HEK293 (cell line): ENCODE measurements around the gene TM9SF3.
"Not testable (repeated sequence)": the region's sequence is repeated elsewhere in the genome, so short reads cannot be mapped to it uniquely, and the experiment has no call there.

Source experiments
- CTCF ChIA-PET: fragments of 350-600 bp; formaldehyde crosslinking; extraction: SDS; loops from one replicate; lab custom pipeline; 2021; ENCODE audit warnings: antibody characterized with exemption; lab: Yijun Ruan, JAX
- POLR2A ChIA-PET: fragments of 300-600 bp; formaldehyde crosslinking; extraction: SDS; loops from one replicate; lab custom pipeline; 2020; ENCODE audit warnings: antibody characterized with exemption, inconsistent platforms; lab: Yijun Ruan, JAX
- H3K27ac ChIP-seq: fragments of 200-500 bp; sonication (Bioruptor generic); 2 replicates; pipeline ENCODE4 v1.5.1; 2014; ENCODE audit warnings: low read depth, low read length, control low read depth, inconsistent platforms; ENCODE audit errors: extremely low read depth
- H3K36me3 ChIP-seq, 2 experiments: fragments of 200-500 bp in 1 of 2; sonication (Bioruptor generic) in 1 of 2; 1 replicate in 1 of 2; 2 replicates in 1 of 2; pipeline ENCODE4 v1.5.1; 2014 to 2017; ENCODE audit warnings: inconsistent platforms in 2 of 2, low read length in 2 of 2; ENCODE audit not compliant: control insufficient read depth in 2 of 2, insufficient read depth in 1 of 2
- H3K4me1 ChIP-seq: fragments of 200-500 bp; sonication (Bioruptor generic); 2 replicates; pipeline ENCODE4 v1.5.1; 2014; ENCODE audit warnings: mild to moderate bottlenecking, low read length, inconsistent platforms; ENCODE audit not compliant: control insufficient read depth, insufficient read depth
- H3K4me3 ChIP-seq: 2 replicates; pipeline ENCODE4 v1.5.1; 2011; ENCODE audit warnings: low read depth, mild to moderate bottlenecking, control low read depth, low read length, moderate library complexity
- H3K9me3 ChIP-seq: fragments of 200-500 bp; sonication (Bioruptor generic); 2 replicates; pipeline ENCODE4 v1.5.1; 2014; ENCODE audit warnings: low read depth, low read length, inconsistent platforms; ENCODE audit not compliant: control insufficient read depth, insufficient read depth
- KLF10 ChIP-seq: fragments of 450-650 bp; IDR thresholded peaks from 2 replicates; pipeline ENCODE4 v1.5.1; 2018; ENCODE audit warnings: missing biosample characterization, mild to moderate bottlenecking, missing genetic modification characterization
- PRDM1 ChIP-seq: fragments of 450-650 bp; formaldehyde crosslinking; IDR thresholded peaks from 2 replicates; pipeline ENCODE4; 2016; ENCODE audit warnings: missing biosample characterization, missing genetic modification characterization
- PRDM6 ChIP-seq: fragments of 450-650 bp; formaldehyde crosslinking; IDR thresholded peaks from 2 replicates; pipeline ENCODE4 v1.5.1; 2017; ENCODE audit warnings: missing biosample characterization, missing genetic modification characterization
- ZFP3 ChIP-seq: fragments of 450-650 bp; formaldehyde crosslinking; IDR thresholded peaks from 2 replicates; pipeline ENCODE4 v1.5.1; 2016; ENCODE audit warnings: low read depth, missing biosample characterization, missing genetic modification characterization
- ZNF239 ChIP-seq: fragments of 450-650 bp; formaldehyde crosslinking; IDR thresholded peaks from 2 replicates; pipeline ENCODE4 v1.5.1; 2016; ENCODE audit warnings: missing biosample characterization, missing genetic modification characterization
- ZNF266 ChIP-seq: fragments of 450-650 bp; formaldehyde crosslinking; IDR thresholded peaks from 2 replicates; pipeline ENCODE4 v1.5.1; 2016; ENCODE audit warnings: missing biosample characterization, missing genetic modification characterization, low read depth
- ZNF354C ChIP-seq: fragments of 450-650 bp; formaldehyde crosslinking; IDR thresholded peaks from 2 replicates; pipeline ENCODE4 v1.5.1; 2016; ENCODE audit warnings: missing biosample characterization, missing genetic modification characterization, low read depth, borderline replicate concordance
- ZNF362 ChIP-seq: fragments of 450-650 bp; formaldehyde crosslinking; IDR thresholded peaks from 2 replicates; pipeline ENCODE4 v1.5.1; 2016; ENCODE audit warnings: missing biosample characterization, missing genetic modification characterization
- ZNF580 ChIP-seq: fragments of 450-650 bp; formaldehyde crosslinking; IDR thresholded peaks from 2 replicates; pipeline ENCODE4 v1.5.1; 2016; ENCODE audit warnings: missing biosample characterization, missing genetic modification characterization
- ZNF600 ChIP-seq: fragments of 450-650 bp; formaldehyde crosslinking; IDR thresholded peaks from 2 replicates; pipeline ENCODE4 v1.5.1; 2016; ENCODE audit warnings: missing biosample characterization, missing genetic modification characterization
- ZNF623 ChIP-seq: fragments of 450-650 bp; formaldehyde crosslinking; IDR thresholded peaks from 2 replicates; pipeline ENCODE4 v1.5.1; 2016; ENCODE audit warnings: missing biosample characterization, missing genetic modification characterization
- ZNF664 ChIP-seq: fragments of 450-650 bp; formaldehyde crosslinking; IDR thresholded peaks from 2 replicates; pipeline ENCODE4 v1.5.1; 2016; ENCODE audit warnings: missing biosample characterization, missing genetic modification characterization

The TM9SF3 gene

GRCh38 chr10:96555330-96555729 lies 31.5 kb downstream of the TM9SF3 start:
- TF ChIP-seq ZNF623 (tag by site-specific recombination) = no peak
- TF ChIP-seq ZNF580 (tag by site-specific recombination) = no peak
- TF ChIP-seq KLF10 (tag by site-specific recombination) = no peak
- Histone ChIP-seq H3K4me1 (no peaks in the 10 kb centered on the region; the same call in 1 of the 2 replicates), H3K36me3 (peaks cover 31 to 67% of the 10 kb centered on the region in 2 experiments), H3K27ac (no peak overlapping the region), H3K9me3 (no peaks in the 10 kb centered on the region), H3K4me3 (no peak overlapping the region)
- POLR2A ChIA-PET = no interaction called here
- CTCF ChIA-PET = interaction anchor here (0.6 to 2.6 kb wide), 13 partner anchors 9 to 655 kb away, joined by 3 to 11 read pairs (median 6); partner anchors contain the start of gene TLL2

GRCh38 chr10:96548589-96548988 lies 38.2 kb downstream of the TM9SF3 start:
- ChIA-PET POLR2A (no interaction called here), CTCF (interaction anchor here (1.3 kb wide), 1 partner anchor 153 kb away, joined by 3 read pairs; no protein-coding TSS in a partner anchor)
- TF ChIP-seq ZNF266 = no peak
- TF ChIP-seq ZNF362 (tag by site-specific recombination) = peak; percentile 80
- peak; percentile 67; the same call in 1 of the 2 replicates for TF ChIP-seq ZNF600 (tag by site-specific recombination)
- no peak overlapping the region for H3K27ac ChIP-seq
- H3K4me1 ChIP-seq = peaks cover 5% of the 10 kb centered on the region; the same call in 1 of the 2 replicates
- H3K9me3 ChIP-seq = no peaks in the 10 kb centered on the region
- H3K36me3 ChIP-seq = peaks cover 32 to 84% of the 10 kb centered on the region in 2 experiments
- no peak overlapping the region for H3K4me3 ChIP-seq

GRCh38 chr10:96545558-96545957 lies 41.3 kb downstream of the TM9SF3 start:
- H3K36me3 ChIP-seq = peaks cover 30 to 71% of the 10 kb centered on the region in 2 experiments
- CTCF ChIA-PET = interaction anchor here (0.6 to 1.9 kb wide), 4 partner anchors 11 to 665 kb away, joined by 3 to 5 read pairs (median 3); partner anchors contain the start of gene TLL2
- H3K27ac ChIP-seq, H3K9me3 ChIP-seq, H3K4me1 ChIP-seq, POLR2A ChIA-PET, H3K4me3 ChIP-seq: not testable (repeated sequence)

GRCh38 chr10:96541921-96542320 lies 44.9 kb downstream of the TM9SF3 start:
- no peaks in the 10 kb centered on the region for H3K4me1 ChIP-seq
- peaks cover 42 to 60% of the 10 kb centered on the region in 2 experiments for H3K36me3 ChIP-seq

GRCh38 chr10:96540240-96540639 lies 46.6 kb downstream of the TM9SF3 start:
- peaks cover 42 to 44% of the 10 kb centered on the region in 2 experiments for H3K36me3 ChIP-seq
- no peak overlapping the region for H3K4me3 ChIP-seq
- H3K4me1 ChIP-seq = peaks cover 7% of the 10 kb centered on the region
- TF ChIP-seq PRDM1 (tag by site-specific recombination) = peak; percentile 84
- no peak for TF ChIP-seq PRDM6 (tag by site-specific recombination)
- TF ChIP-seq ZFP3 (tag by site-specific recombination) = no peak
- no peak for TF ChIP-seq ZNF354C (tag by site-specific recombination)
- no peak for TF ChIP-seq ZNF239 (tag by site-specific recombination)
- POLR2A ChIA-PET = no interaction called here
- CTCF ChIA-PET = no interaction called here
- H3K9me3 ChIP-seq = no peaks in the 10 kb centered on the region
- 0 out of 2 replicates have a peak overlapping the region, but pooled peaks have one; percentile 9 for H3K27ac ChIP-seq

More at GRCh38 chr10:96541921-96542320, 44.9 kb downstream of the TM9SF3 start:
- H3K4me3 ChIP-seq = no peak overlapping the region
- H3K27ac ChIP-seq = no peak overlapping the region
- no peak for TF ChIP-seq ZNF664 (tag by site-specific recombination)
- peak; percentile 61 for TF ChIP-seq PRDM6 (tag by site-specific recombination)
- no peaks in the 10 kb centered on the region for H3K9me3 ChIP-seq
- ChIA-PET CTCF (no interaction called here), POLR2A (no interaction called here)
